ENCODE results near the gene MGAT4A.

- TF ChIP-seq EP300 (IDR thresholded peaks at IDR 0.05; ENCODE audit: borderline replicate concordance) (no peak), REST (IDR thresholded peaks at IDR 0.05; ENCODE audit: low read depth) (no peak), USF1 (IDR thresholded peaks at IDR 0.05) (no peak), RAD21 (IDR thresholded peaks at IDR 0.05; ENCODE audit: low read depth) (no peak), MAX (IDR thresholded peaks at IDR 0.05) (no peak), TAF1 (IDR thresholded peaks at IDR 0.05; ENCODE audit: low read depth) (no peak), CREB1 (IDR thresholded peaks at IDR 0.05; ENCODE audit: low read depth) (no peak), CEBPB (IDR thresholded peaks at IDR 0.05) (no peak), ZBTB7A (IDR thresholded peaks at IDR 0.05; ENCODE audit: low read depth) (no peak), EGR1 (IDR thresholded peaks at IDR 0.05) (no peak)
Observed at GRCh38 chr2:98654699-98655495, 76.0 kb downstream of the MGAT4A start.
